Ectodermal cell (in vitro differentiated cells): Measurements from ENCODE around the gene CD244.

Experiments
- H3K27ac ChIP-seq: 2 replicates; pipeline ENCODE4 v1.7.0; 2013; ENCODE audit warnings: mild to moderate bottlenecking, low read depth, low read length; ENCODE audit not compliant: insufficient read depth, poor library complexity, severe bottlenecking
- H3K27me3 ChIP-seq: 2 replicates; pipeline ENCODE4 v1.7.0; 2013; ENCODE audit warnings: mild to moderate bottlenecking, low read length; ENCODE audit not compliant: insufficient read depth, control insufficient read depth, poor library complexity, severe bottlenecking
- H3K36me3 ChIP-seq: one replicate; pipeline ENCODE4 v1.7.0; 2013; ENCODE audit warnings: low read length; ENCODE audit not compliant: control insufficient read depth, insufficient read depth
- H3K4me1 ChIP-seq: one replicate; pipeline ENCODE4 v1.7.0; 2013; ENCODE audit warnings: low read length; ENCODE audit not compliant: control insufficient read depth, insufficient read depth
- H3K4me3 ChIP-seq: 2 replicates; pipeline ENCODE4 v1.7.0; 2013; ENCODE audit warnings: low read depth, low read length, control low read depth; ENCODE audit not compliant: insufficient read depth
- H3K9me3 ChIP-seq: 2 replicates; pipeline ENCODE4 v1.7.0; 2013; ENCODE audit warnings: mild to moderate bottlenecking, low read length, moderate library complexity; ENCODE audit not compliant: control insufficient read depth
- WGBS, 2 experiments: methylation state at CpG; one replicate each; pipeline ENCODE4 v1.1.7; 2013; ENCODE audit warnings: missing lambda C conversion rate in 2 of 2; 5-methylcytosine and 5-hydroxymethylcytosine counted together

The CD244 gene

GRCh38 chr1:160850993-160851392 lies 11.7 kb downstream of the CD244 start:
- Histone ChIP-seq H3K27ac (no peak overlapping the region), H3K36me3 (no peaks in the 10 kb centered on the region), H3K4me1 (no peaks in the 10 kb centered on the region), H3K27me3 (no peaks in the 10 kb centered on the region), H3K4me3 (no peak overlapping the region), H3K9me3 (no peaks in the 10 kb centered on the region)
- WGBS, 2 experiments: 94 to 95% methylated on average over 6 to 8 of the region's 8 CpGs

DNA sequence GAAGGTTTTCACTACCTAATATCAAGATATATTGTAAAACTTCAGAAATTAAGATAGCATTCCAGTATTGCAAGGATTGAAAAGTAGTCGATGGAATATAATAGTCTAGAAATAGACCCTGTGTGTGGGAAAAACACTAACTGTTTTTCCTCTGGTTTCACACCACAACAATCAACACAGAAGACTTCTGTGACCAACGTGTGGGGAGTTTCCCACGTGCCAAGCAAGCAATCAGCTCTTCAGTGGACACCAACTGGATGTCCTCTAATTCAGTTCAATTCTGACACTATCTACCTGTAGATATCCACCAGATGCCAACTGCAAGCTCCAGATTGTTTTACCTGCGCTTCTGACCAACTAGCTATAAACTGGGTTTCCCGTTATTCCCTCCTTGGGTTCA lies 12.1 kb downstream of the CD244 start:
- H3K27ac ChIP-seq: no peak overlapping the region
- WGBS, 2 experiments: 86 to 94% methylated on average over 4 to 5 of the region's 5 CpGs
- H3K4me3 ChIP-seq: no peak overlapping the region
- no peaks in the 10 kb centered on the region for H3K36me3 ChIP-seq
- no peaks in the 10 kb centered on the region for H3K27me3 ChIP-seq
- H3K9me3 ChIP-seq: no peaks in the 10 kb centered on the region
- no peaks in the 10 kb centered on the region for H3K4me1 ChIP-seq

GRCh38 chr1:160846281-160846680 lies 16.4 kb downstream of the CD244 start:
- Histone ChIP-seq H3K27ac (no peak overlapping the region), H3K4me3 (no peak overlapping the region), H3K36me3 (no peaks in the 10 kb centered on the region), H3K9me3 (no peaks in the 10 kb centered on the region), H3K27me3 (no peaks in the 10 kb centered on the region), H3K4me1 (no peaks in the 10 kb centered on the region)
- 92 to 95% methylated on average over 12 of the region's 12 CpGs for WGBS, 2 experiments

DNA sequence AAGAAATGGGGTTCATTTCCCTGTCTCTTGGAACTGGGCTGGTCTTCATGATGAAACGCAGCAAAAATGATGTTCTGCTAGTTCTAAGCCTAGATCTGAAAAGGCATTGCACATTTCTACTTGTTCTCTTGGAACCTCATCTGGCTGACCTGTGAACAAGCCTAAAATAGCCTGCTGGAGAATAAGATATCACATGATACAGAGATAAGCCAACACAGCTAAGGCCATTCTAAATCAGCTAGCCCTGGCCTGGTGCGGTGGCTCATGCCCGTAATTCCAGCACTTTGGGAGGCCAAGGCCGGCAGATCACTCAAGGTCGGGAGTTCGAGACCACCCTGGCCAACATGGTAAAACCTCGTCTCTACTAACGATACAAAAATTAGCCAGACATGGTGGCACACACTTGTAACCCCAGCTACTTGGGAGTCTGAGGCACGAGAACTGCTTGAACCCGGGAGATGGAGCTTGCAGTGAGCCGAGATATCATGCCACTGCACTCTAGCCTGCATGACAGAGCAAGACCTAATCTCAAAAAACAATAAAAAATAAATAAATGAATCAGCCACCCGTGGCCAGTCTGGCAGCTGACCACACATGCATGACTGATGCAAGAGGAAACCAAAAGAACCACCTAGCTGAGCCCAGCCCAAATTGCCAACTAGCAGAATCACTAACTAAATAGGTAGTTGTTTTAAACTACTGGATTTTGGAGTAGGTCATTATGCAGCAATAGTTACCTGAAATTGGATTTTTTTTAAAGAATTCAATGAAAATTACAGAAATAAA lies 18.0 kb downstream of the CD244 start:
- WGBS, 2 experiments: 85 to 91% methylated on average over 12 of the region's 12 CpGs
- Histone ChIP-seq H3K4me1 (no peaks in the 10 kb centered on the region), H3K27ac (no peak overlapping the region)

GRCh38 chr1:160841079-160841478 lies 21.6 kb downstream of the CD244 start:
- Histone ChIP-seq H3K27ac (no peak overlapping the region), H3K36me3 (no peaks in the 10 kb centered on the region), H3K4me3 (no peak overlapping the region), H3K9me3 (no peaks in the 10 kb centered on the region), H3K4me1 (peaks cover 16% of the 10 kb centered on the region), H3K27me3 (no peaks in the 10 kb centered on the region)
- WGBS, 2 experiments: 91 to 96% methylated on average over 4 of the region's 4 CpGs

More for the DNA sequence above, 18.0 kb downstream of the CD244 start:
- no peaks in the 10 kb centered on the region for H3K36me3 ChIP-seq
- no peak overlapping the region for H3K4me3 ChIP-seq
- H3K27me3 ChIP-seq: no peaks in the 10 kb centered on the region
- no peaks in the 10 kb centered on the region for H3K9me3 ChIP-seq

- H3K4me3 ChIP-seq: no peak overlapping the region
- 95 to 96% methylated on average over 2 of the region's 2 CpGs for WGBS, 2 experiments
- no peak overlapping the region for H3K27ac ChIP-seq
- no peaks in the 10 kb centered on the region for H3K9me3 ChIP-seq
- H3K4me1 ChIP-seq: peaks cover 16% of the 10 kb centered on the region
- no peaks in the 10 kb centered on the region for H3K36me3 ChIP-seq
- no peaks in the 10 kb centered on the region for H3K27me3 ChIP-seq
These were observed 22.9 kb downstream of the CD244 start for GRCh38 chr1:160839746-160840145.

DNA sequence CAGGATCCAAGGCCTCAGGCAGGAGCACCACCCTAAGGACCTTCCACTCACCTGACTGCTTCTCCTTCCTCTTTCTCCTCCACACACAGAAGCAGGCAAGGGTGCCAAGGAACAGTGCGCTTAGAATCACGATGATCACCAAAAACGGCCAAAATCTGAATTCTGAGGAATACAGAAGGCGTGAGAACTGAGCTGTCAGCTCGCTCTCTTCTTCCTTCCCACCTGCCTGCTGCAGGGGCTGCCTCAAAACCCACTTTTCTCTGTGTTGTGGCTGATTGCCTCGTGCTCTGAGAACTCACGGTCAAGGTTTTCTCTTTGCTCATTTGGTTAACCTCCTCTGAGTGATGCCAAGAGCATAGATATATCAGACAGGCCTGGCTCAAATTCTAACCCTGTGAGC lies 23.8 kb downstream of the CD244 start:
- no peaks in the 10 kb centered on the region for H3K27me3 ChIP-seq
- H3K4me1 ChIP-seq: peaks cover 16% of the 10 kb centered on the region
- H3K27ac ChIP-seq: no peak overlapping the region
- no peaks in the 10 kb centered on the region for H3K36me3 ChIP-seq
- WGBS, 2 experiments: 95% methylated on average over 7 of the region's 7 CpGs
- H3K9me3 ChIP-seq: no peaks in the 10 kb centered on the region
- no peak overlapping the region for H3K4me3 ChIP-seq

GRCh38 chr1:160837558-160838205 lies 25.0 kb downstream of the CD244 start:
- Histone ChIP-seq H3K9me3 (no peaks in the 10 kb centered on the region), H3K4me1 (peaks cover 16% of the 10 kb centered on the region), H3K27ac (no peak overlapping the region), H3K36me3 (no peaks in the 10 kb centered on the region), H3K4me3 (no peak overlapping the region), H3K27me3 (no peaks in the 10 kb centered on the region)
- WGBS, 2 experiments: 82 to 89% methylated on average over 9 of the region's 9 CpGs

- Histone ChIP-seq H3K4me3 (no peak overlapping the region), H3K27me3 (no peaks in the 10 kb centered on the region), H3K36me3 (no peaks in the 10 kb centered on the region), H3K4me1 (peaks cover 16% of the 10 kb centered on the region), H3K9me3 (no peaks in the 10 kb centered on the region), H3K27ac (no peak overlapping the region)
- 71 to 83% methylated on average over 4 of the region's 4 CpGs for whole genome bisulfite sequencing, 2 experiments
These were observed 25.6 kb downstream of the CD244 start for GRCh38 chr1:160836981-160837557.

- Histone ChIP-seq H3K27ac (no peak overlapping the region), H3K9me3 (no peaks in the 10 kb centered on the region), H3K4me3 (no peak overlapping the region), H3K4me1 (peaks cover 16% of the 10 kb centered on the region), H3K36me3 (no peaks in the 10 kb centered on the region), H3K27me3 (no peaks in the 10 kb centered on the region)
- WGBS, 2 experiments: 87 to 97% methylated on average over 3 of the region's 3 CpGs
These were observed 26.1 kb downstream of the CD244 start for GRCh38 chr1:160836561-160836960.
